Fibroblast of pulmonary artery (primary cell): ENCODE data around the gene TMEM74B.

Experiments
- DNase-seq: peaks from one replicate; pipeline ENCODE4 v3.0.0-alpha.2; 2010; ENCODE audit warnings: low read depth
- H3K4me3 ChIP-seq: replicated peaks from 2 replicates; pipeline ENCODE4 v1.5.1; 2011; ENCODE audit warnings: low read depth, mild to moderate bottlenecking, control low read depth, low read length, moderate library complexity
- TF ChIP-seq, protein P1 (sequence below): IDR thresholded peaks from 2 replicates; pipeline ENCODE4 v1.5.1; 2011; ENCODE audit warnings: mild to moderate bottlenecking, control low read depth, low read length, inconsistent platforms; ENCODE audit errors: missing control alignments

TMEM74B gene

DNA sequence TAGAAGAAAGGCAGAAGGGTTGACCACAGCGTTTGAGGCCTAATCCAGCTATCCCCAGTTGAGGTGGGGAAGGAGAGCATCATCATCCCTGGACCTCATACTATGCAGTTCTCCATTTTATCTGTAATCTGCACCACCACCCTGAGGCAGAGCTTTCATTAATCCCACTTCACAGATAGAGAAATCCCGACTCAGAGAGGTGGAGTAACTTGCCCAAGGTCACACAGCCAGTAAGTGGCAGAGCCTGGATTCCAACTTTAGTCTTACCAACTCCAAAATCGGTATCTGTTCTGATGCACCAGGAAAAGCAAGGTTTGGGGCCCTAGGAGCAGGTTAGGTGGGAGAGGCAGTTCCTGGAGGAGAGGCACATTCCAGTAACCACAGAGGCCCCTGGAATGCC lies 6.7 kb downstream of the TMEM74B start:
- no peak for DNase-seq
- no peak overlapping the region for H3K4me3 ChIP-seq
- TF ChIP-seq, protein P1, sequence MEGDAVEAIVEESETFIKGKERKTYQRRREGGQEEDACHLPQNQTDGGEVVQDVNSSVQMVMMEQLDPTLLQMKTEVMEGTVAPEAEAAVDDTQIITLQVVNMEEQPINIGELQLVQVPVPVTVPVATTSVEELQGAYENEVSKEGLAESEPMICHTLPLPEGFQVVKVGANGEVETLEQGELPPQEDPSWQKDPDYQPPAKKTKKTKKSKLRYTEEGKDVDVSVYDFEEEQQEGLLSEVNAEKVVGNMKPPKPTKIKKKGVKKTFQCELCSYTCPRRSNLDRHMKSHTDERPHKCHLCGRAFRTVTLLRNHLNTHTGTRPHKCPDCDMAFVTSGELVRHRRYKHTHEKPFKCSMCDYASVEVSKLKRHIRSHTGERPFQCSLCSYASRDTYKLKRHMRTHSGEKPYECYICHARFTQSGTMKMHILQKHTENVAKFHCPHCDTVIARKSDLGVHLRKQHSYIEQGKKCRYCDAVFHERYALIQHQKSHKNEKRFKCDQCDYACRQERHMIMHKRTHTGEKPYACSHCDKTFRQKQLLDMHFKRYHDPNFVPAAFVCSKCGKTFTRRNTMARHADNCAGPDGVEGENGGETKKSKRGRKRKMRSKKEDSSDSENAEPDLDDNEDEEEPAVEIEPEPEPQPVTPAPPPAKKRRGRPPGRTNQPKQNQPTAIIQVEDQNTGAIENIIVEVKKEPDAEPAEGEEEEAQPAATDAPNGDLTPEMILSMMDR: no peak

DNA sequence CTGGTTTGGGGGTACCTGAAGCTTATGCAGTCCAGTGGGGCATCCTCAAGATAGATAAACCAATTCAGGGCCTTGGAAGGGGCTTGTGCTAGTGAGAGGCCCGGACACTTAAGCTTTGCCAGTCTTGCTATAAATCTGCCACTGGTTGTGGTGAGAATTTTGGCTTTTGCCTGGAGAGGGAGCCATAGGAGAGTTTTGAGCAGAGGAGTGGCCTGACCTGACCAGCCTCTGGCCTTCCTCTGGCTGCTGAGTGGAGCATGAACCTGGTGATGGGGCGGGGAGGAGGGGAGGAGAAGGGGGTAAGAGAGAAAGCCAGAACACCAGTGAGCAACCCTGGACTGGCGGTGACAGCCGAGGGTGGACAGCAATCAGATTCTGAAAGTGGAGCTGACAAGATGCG lies 7.1 kb downstream of the TMEM74B start:
- DNase-seq: peak; percentile 18
- H3K4me3 ChIP-seq: no peak overlapping the region
- TF ChIP-seq, protein P1: peak; percentile 11

DNA sequence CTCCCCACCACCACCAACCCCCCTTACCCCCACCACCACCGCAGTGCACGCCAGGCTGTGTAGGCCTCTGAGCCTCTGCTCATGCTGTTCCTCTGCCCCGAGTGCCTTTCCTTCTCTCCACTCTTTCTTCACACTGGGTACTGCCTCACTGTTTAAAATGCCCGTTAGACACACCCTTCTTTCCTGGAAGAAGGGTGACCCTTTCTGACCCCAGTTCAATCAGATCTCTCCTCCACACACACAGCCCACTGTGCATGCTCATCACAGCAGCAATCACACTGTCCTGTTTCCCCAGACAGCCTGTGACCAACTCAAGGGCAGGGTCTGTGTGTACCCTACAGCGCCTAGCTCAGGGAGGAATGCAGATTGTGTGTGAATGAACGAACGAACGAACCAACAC lies 10.0 kb downstream of the TMEM74B start:
- TF ChIP-seq, protein P1: no peak
- H3K4me3 ChIP-seq: no peak overlapping the region
- no peak for DNase-seq

DNA sequence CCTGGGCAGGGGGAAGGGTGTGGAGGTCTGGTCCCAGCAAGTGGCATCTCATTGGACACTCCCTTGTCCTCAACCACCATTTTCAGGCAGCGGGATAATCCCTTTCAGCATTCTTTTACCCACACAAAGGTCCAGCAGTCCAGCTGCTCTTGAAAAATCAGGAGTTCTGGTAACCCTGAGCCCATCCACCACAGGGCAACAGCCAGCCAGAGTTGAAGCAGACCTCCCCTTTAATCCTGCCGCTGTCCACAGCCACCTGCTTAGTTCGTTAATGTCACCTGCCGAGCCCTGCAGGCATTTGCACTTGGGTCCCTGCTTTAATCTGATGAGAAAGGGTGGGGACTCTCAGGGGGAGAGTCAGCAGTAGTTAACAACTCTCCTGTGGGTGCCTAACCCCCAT lies 11.1 kb downstream of the TMEM74B start:
- H3K4me3 ChIP-seq: no peak overlapping the region
- DNase-seq: no peak
- TF ChIP-seq, protein P1: no peak

DNA sequence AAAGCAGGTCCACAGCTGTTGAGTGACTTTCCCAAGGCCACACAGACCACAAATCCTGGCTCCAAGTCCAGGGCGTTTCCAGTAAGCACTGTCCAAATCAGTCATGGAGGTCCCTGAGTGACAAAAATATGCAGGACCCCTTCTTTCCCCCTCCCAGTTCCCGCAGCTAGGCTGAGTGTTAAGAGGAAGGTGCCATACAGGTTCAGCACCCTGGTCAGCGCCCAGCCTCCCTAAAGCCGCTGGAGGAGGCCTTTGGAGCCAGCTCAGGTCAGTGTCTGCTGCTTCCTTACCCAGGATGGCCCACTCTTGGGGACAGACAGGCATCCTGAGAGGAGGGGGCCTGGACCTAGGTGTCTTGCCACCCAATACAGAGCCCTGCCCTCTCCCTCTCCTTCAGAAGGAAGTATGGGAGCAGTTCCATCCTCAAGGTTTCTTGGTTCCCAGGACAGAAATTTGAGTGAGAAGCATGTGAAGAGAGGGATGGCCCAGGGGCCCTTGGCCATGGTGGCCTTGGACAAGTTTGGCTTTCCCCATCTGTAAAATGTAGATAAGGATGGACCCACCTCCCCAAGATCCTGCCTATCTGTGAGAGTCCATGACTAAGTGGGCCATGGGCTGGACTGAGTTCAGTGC lies 13.2 kb downstream of the TMEM74B start:
- TF ChIP-seq, protein P1: no peak
- DNase-seq: peak; percentile 56

DNA sequence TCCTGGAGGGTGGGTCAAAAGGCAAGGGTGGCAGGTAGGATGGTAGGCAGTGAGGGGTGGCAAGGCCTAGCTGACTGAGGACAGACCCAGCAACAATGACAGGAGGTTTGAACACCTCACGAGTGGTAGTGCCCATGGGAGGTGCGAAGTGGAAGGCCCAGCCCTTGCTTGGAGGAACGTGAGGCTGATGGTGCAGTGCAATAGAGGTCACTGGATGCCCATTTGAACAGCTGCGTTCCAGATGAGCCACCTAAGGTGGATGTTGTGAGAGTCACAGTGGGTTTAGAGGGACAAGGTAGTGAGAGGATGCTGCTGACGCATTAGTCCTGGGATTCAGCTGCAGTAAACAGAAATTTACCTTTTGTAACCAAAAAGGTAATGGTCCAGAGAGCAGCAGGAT lies 15.6 kb downstream of the TMEM74B start:
- TF ChIP-seq, protein P1: no peak
- H3K4me3 ChIP-seq: no peak overlapping the region

More for the DNA sequence above, 13.2 kb downstream of the TMEM74B start:
- no peak overlapping the region for H3K4me3 ChIP-seq

More for the DNA sequence above, 15.6 kb downstream of the TMEM74B start:
- DNase-seq: no peak
